ENCODE results near the gene HPSE2.

HPSE2 gene

DNA sequence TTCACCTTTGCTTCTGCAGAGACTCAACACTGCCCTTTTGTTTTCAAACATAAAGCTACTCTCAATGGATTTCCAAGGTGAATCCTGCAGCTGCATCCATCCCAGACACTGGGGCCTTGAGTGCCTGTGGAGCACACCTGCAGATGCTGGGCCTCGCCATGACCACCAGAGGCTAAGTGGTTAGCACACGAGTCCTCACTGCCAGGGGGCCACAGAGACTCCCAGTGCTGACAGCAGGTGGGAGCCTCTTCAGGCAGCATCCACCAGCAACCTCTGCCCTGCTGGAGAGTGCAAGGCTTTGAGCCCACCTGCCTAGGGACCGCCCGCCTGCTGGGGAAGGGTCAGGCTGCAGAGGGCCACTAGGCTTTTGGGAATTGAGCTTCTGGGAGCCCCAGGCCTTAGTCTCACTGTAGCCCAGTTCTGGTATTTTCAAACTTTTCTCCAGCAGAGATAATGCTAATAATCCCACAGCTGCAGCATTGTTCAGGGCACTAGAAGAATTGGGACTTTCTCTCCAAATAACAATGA, 779.5 kb downstream of the HPSE2 start:
- TF ChIP-seq, protein P1, sequence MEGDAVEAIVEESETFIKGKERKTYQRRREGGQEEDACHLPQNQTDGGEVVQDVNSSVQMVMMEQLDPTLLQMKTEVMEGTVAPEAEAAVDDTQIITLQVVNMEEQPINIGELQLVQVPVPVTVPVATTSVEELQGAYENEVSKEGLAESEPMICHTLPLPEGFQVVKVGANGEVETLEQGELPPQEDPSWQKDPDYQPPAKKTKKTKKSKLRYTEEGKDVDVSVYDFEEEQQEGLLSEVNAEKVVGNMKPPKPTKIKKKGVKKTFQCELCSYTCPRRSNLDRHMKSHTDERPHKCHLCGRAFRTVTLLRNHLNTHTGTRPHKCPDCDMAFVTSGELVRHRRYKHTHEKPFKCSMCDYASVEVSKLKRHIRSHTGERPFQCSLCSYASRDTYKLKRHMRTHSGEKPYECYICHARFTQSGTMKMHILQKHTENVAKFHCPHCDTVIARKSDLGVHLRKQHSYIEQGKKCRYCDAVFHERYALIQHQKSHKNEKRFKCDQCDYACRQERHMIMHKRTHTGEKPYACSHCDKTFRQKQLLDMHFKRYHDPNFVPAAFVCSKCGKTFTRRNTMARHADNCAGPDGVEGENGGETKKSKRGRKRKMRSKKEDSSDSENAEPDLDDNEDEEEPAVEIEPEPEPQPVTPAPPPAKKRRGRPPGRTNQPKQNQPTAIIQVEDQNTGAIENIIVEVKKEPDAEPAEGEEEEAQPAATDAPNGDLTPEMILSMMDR (IDR thresholded peaks at IDR 0.05; ENCODE audit: low read depth, low read length, missing control alignments), result no peak

DNA sequence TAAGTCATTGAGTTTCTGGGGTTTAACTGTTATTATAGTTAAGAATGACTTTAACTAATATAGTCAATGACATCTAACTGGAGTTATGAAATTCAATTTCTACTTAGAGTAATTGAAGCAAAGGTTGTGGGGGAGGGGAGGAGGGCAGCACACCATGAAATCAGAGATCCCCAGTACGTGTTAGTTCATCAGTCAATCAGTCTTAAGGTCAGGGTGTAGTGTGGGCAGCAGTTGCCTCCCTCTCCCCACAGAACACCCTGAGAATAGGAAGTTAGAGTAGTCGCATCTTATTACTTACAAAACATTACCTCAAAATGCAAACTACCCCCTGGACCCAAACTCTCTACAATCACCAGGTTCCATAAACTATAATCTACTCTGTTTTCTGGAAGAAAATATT, 781.9 kb downstream of the HPSE2 start:
- no peak overlapping the region for H3K4me3 ChIP-seq (ENCODE audit: low read depth, low read length)
- DNase-seq (ENCODE audit: low read depth), result no peak
- TF ChIP-seq, protein P1 (IDR thresholded peaks at IDR 0.05; ENCODE audit: low read depth, low read length, missing control alignments), result no peak

More for the DNA sequence above, 779.5 kb downstream of the HPSE2 start:
- no peak for DNase-seq (ENCODE audit: low read depth)
- no peak overlapping the region for H3K4me3 ChIP-seq (ENCODE audit: low read depth, low read length)

DNA sequence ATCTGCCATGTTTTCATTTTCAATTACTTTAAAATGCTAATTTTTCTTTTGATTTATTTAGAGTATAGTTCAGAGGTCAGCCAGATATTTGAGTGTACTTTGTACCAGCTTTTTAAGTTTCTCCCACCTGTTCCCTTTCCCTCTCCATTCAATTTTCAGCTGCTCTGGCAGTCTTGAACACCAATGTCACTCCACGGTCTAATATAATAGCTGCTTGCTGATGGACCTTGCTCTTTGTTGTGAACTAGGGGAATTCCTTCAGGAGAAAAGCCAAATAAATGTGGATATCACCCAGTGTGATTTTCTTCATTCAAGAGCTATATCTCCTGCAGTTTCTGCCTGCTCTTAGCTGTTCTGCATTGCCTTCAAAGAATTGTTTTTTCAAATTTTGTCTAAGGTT, 785.0 kb downstream of the HPSE2 start:
- DNase-seq (ENCODE audit: low read depth), result no peak
- no peak overlapping the region for H3K4me3 ChIP-seq (ENCODE audit: low read depth, low read length)
- TF ChIP-seq, protein P1 (IDR thresholded peaks at IDR 0.05; ENCODE audit: low read depth, low read length, missing control alignments), result no peak

DNA sequence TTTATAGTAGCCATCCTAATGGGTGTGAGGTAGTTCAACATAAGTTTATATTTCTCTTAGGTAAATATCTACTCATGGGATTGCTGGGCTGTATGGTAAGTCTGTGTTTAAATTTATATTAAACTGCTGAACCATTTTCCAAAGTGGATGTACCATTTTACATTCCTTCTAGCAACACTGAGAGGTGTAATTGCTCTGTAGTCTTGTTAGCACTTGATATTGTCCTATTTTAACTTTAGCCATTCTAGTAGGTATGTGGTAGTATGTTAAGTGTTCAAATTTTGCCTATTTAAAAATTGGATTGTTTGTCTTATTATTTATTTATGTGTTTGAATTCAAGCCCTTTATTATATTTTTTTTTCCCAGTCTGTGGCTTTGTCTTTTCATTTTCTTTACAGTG, 786.4 kb downstream of the HPSE2 start:
- TF ChIP-seq, protein P1 (IDR thresholded peaks at IDR 0.05; ENCODE audit: low read depth, low read length, missing control alignments), result no peak
- H3K4me3 ChIP-seq (ENCODE audit: low read depth, low read length), result no peak overlapping the region
- no peak for DNase-seq (ENCODE audit: low read depth)

DNA sequence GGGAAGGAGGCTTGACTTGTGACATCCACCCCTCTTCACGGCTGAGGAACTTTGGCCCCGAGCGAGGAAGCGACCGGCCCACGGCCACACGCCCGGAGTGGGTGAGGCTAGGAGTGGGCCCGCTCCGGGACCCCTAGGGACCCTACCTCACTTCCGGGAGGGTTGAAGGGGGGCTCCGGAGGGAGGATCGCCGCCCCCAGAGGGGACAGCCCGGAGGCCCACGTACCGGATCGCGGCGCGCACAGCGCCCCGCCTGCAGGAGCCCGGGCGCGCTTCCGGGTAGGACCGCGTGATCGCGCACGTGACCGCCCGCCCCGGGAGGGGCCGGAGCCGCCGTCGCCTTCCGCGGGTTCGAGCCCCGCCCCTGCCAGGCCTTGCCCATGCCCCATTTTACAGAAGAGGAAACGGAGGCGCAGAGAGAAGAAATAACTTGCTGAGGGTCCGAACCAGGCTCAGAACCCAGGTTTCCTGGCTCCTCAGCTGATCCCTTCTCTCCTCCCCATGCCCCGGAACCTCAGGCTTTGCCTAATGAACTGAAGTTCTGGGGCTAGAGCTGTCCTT, 788.9 kb downstream of the HPSE2 start, which contains the start of gene HPS1:
Gene HPS1 (minus strand): TSS at position 275 of the 561 bp plus-strand sequence. CDS start 3,695 bp downstream, outside the sequence.
- TF ChIP-seq, protein P1 (IDR thresholded peaks at IDR 0.05; ENCODE audit: low read depth, low read length, missing control alignments), result no peak
- DNase-seq (ENCODE audit: low read depth), result peak; percentile 51
- peak within 1 kb of the TSS; percentile 60 for H3K4me3 ChIP-seq (ENCODE audit: low read depth, low read length)

DNA sequence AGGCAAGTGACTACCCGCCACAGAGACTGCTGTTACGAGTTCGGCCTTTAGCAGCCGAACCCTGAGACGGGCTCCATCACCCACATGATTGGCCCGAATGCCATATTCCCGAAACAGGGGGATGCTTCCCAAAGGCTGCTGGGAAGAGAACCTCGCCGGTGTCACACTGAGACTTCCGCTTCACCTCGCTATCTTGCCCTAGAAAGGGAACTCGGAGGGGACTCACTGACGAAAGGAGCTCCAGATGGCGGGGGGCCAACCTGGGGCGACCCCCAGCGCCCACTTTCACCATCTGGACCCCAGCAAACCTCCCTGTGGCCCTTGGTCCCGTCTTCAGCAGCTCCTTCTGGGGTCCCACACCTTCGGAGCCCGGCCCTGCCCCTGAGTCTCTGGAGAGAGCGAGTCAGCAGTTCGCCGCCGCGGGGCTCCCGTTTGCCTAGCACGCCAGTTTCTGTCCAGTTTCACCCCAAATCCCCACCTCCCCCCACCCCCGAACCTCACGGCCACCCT, 789.4 kb downstream of the HPSE2 start:
- peak overlapping the region; percentile 60 for H3K4me3 ChIP-seq (ENCODE audit: low read depth, low read length)
- TF ChIP-seq, protein P1 (IDR thresholded peaks at IDR 0.05; ENCODE audit: low read depth, low read length, missing control alignments), result no peak
- no peak for DNase-seq (ENCODE audit: low read depth)
